Suprapubic skin (tissue), 4 donors: ENCODE results near the gene PDE4D.
A peak's percentile ranks its signal among the peaks of the same experiment; 100 is the strongest.

ENCODE experiments used
- EP300 ChIP-seq: sonication (generic); formaldehyde crosslinking; IDR thresholded peaks from one replicate; pipeline ENCODE4 v1.6.1; 2017; ENCODE audit warnings: antibody characterized with exemption
- POLR2A ChIP-seq, 2 donors: fragments of 450-650 bp; IDR thresholded peaks; one replicate each; pipeline ENCODE4 v1.6.1; 2017; ENCODE audit warnings: antibody characterized with exemption in 2 of 2, mild to moderate bottlenecking in 2 of 2, moderate library complexity in 2 of 2
- POLR2AphosphoS5 ChIP-seq, 3 donors: sonication (generic); formaldehyde crosslinking; IDR thresholded peaks; one replicate each; pipeline ENCODE4 v1.6.1; 2017; ENCODE audit warnings: antibody characterized with exemption in 3 of 3
- TF ChIP-seq, protein P1 (sequence below), 2 donors: fragments of 200-600 bp in 1 of 2; fragments of 450-650 bp in 1 of 2; sonication (generic) in 1 of 2; IDR thresholded peaks; one replicate each; pipeline ENCODE4 v1.5.1; 2016 to 2019; ENCODE audit warnings: antibody characterized with exemption in 2 of 2, mild to moderate bottlenecking in 1 of 2, moderate library complexity in 1 of 2

GRCh38 chr5:59390074-59390659 lies 503.4 kb downstream of the PDE4D start:
- TF ChIP-seq, protein P1, sequence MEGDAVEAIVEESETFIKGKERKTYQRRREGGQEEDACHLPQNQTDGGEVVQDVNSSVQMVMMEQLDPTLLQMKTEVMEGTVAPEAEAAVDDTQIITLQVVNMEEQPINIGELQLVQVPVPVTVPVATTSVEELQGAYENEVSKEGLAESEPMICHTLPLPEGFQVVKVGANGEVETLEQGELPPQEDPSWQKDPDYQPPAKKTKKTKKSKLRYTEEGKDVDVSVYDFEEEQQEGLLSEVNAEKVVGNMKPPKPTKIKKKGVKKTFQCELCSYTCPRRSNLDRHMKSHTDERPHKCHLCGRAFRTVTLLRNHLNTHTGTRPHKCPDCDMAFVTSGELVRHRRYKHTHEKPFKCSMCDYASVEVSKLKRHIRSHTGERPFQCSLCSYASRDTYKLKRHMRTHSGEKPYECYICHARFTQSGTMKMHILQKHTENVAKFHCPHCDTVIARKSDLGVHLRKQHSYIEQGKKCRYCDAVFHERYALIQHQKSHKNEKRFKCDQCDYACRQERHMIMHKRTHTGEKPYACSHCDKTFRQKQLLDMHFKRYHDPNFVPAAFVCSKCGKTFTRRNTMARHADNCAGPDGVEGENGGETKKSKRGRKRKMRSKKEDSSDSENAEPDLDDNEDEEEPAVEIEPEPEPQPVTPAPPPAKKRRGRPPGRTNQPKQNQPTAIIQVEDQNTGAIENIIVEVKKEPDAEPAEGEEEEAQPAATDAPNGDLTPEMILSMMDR (IDR thresholded peaks at IDR 0.05), result peak in 1 of 2 donors; percentile 49
- no peak for TF ChIP-seq EP300
- no peak for TF ChIP-seq POLR2A (IDR thresholded peaks at IDR 0.05)
- TF ChIP-seq POLR2AphosphoS5 (IDR thresholded peaks at IDR 0.05), result no peak
